ENCODE measurements around the gene PTPN14.
"Not testable (repeated sequence)": the region's sequence is repeated elsewhere in the genome, so short reads cannot be mapped to it uniquely, and the experiment has no call there.

PTPN14 gene

GRCh38 chr1:214540324-214540723 is 11.1 kb downstream of the PTPN14 start:
- DNase-seq: no peak

- no peak for DNase-seq
Observed at GRCh38 chr1:214538496-214538895, 12.9 kb downstream of the PTPN14 start.

- no peak for DNase-seq
Observed at GRCh38 chr1:214537872-214538473, 13.4 kb downstream of the PTPN14 start.

GRCh38 chr1:214537219-214537618 is 14.2 kb downstream of the PTPN14 start:
- DNase-seq: no peak

- no peak for DNase-seq
Observed at GRCh38 chr1:214532070-214532469, 19.3 kb downstream of the PTPN14 start.

- no peak for DNase-seq
Observed at GRCh38 chr1:214525535-214526019, 25.8 kb downstream of the PTPN14 start.

- no peak for DNase-seq
Observed at GRCh38 chr1:214524824-214525223, 26.6 kb downstream of the PTPN14 start.

- DNase-seq: no peak
Observed at GRCh38 chr1:214523124-214523824, 28.1 kb downstream of the PTPN14 start.

- DNase-seq: not testable (repeated sequence)
Observed at GRCh38 chr1:214521458-214521857, 29.9 kb downstream of the PTPN14 start.

- no peak for DNase-seq
Observed at GRCh38 chr1:214520544-214521165, 30.7 kb downstream of the PTPN14 start.

GRCh38 chr1:214518361-214518760 is 33.0 kb downstream of the PTPN14 start:
- DNase-seq: no peak

- no peak for DNase-seq
Observed at GRCh38 chr1:214516434-214517326, 34.7 kb downstream of the PTPN14 start.

- no peak for DNase-seq
Observed at GRCh38 chr1:214515544-214516433, 35.6 kb downstream of the PTPN14 start.

GRCh38 chr1:214514819-214515383 is 36.5 kb downstream of the PTPN14 start:
- no peak for DNase-seq

GRCh38 chr1:214514032-214514818 is 37.2 kb downstream of the PTPN14 start:
- DNase-seq: no peak

GRCh38 chr1:214513394-214513793 is 38.0 kb downstream of the PTPN14 start:
- no peak for DNase-seq

- DNase-seq: no peak
Observed at GRCh38 chr1:214511639-214511998, 39.8 kb downstream of the PTPN14 start.

- DNase-seq: no peak
Observed at GRCh38 chr1:214510914-214511638, 40.3 kb downstream of the PTPN14 start.

GRCh38 chr1:214510477-214510876 is 40.9 kb downstream of the PTPN14 start:
- no peak for DNase-seq

GRCh38 chr1:214509622-214510021 is 41.8 kb downstream of the PTPN14 start:
- not testable (repeated sequence) for DNase-seq
